MM.1S (cell line): Measurements from ENCODE around the gene NOX5.

Experiments used
- DNase-seq: peaks from one replicate; pipeline ENCODE4 v3.0.0-alpha.2; 2015
- H2AFZ ChIP-seq: fragments of 300-600 bp; sonication (generic); 2 replicates; pipeline ENCODE4 v1.6.0; 2016; ENCODE audit warnings: antibody characterized with exemption, low read length
- H3F3A ChIP-seq: fragments of 300-600 bp; sonication (generic); 2 replicates; pipeline ENCODE4 v1.6.1; 2016; ENCODE audit warnings: mild to moderate bottlenecking, antibody characterized with exemption, low read length, moderate library complexity, mixed read lengths; ENCODE audit not compliant: insufficient read depth
- H3K27ac ChIP-seq: fragments of 300-600 bp; sonication (generic); 2 replicates; pipeline ENCODE4 v1.5.1; 2016; ENCODE audit warnings: mild to moderate bottlenecking, low read length
- H3K27me3 ChIP-seq: fragments of 300-600 bp; sonication (generic); replicated peaks from 2 replicates; pipeline ENCODE4 v1.6.0; 2016; ENCODE audit warnings: low read length; ENCODE audit not compliant: insufficient read depth
- H3K36me3 ChIP-seq: fragments of 300-600 bp; sonication (generic); replicated peaks from 2 replicates; pipeline ENCODE4 v1.6.1; 2016; ENCODE audit warnings: mild to moderate bottlenecking, low read length, mixed read lengths; ENCODE audit not compliant: insufficient read depth
- H3K4me1 ChIP-seq: fragments of 300-600 bp; sonication (generic); 2 replicates; pipeline ENCODE4 v1.6.1; 2016; ENCODE audit warnings: low read length, mixed read lengths
- H3K4me2 ChIP-seq: fragments of 300-600 bp; sonication (generic); 2 replicates; pipeline ENCODE4 v1.6.0; 2016; ENCODE audit warnings: low read depth, low read length
- H3K4me3 ChIP-seq: fragments of 300-600 bp; sonication (generic); 2 replicates; pipeline ENCODE4 v1.5.1; 2016; ENCODE audit warnings: low read length, mixed read lengths
- H3K79me2 ChIP-seq: fragments of 300-600 bp; sonication (generic); 2 replicates; pipeline ENCODE4 v1.6.1; 2016; ENCODE audit warnings: mixed run types, low read length, mixed read lengths
- H3K9ac ChIP-seq: fragments of 300-600 bp; sonication (generic); 2 replicates; pipeline ENCODE4 v1.6.1; 2016; ENCODE audit warnings: low read length, mixed read lengths
- H3K9me2 ChIP-seq: fragments of 300-600 bp; sonication (generic); replicated peaks from 2 replicates; pipeline ENCODE4 v1.6.1; 2016; ENCODE audit warnings: mild to moderate bottlenecking, low read length, mixed read lengths; ENCODE audit not compliant: insufficient read depth
- H3K9me3 ChIP-seq: fragments of 300-600 bp; sonication (generic); replicated peaks from 2 replicates; pipeline ENCODE4 v1.6.1; 2016; ENCODE audit warnings: mild to moderate bottlenecking, low read length, mixed read lengths; ENCODE audit not compliant: insufficient read depth
- H4K20me1 ChIP-seq: fragments of 300-600 bp; sonication (generic); 2 replicates; pipeline ENCODE4 v1.6.1; 2016; ENCODE audit warnings: mild to moderate bottlenecking, low read length, moderate library complexity, mixed read lengths; ENCODE audit not compliant: insufficient read depth
- CTCF ChIP-seq: fragments of 300-600 bp; sonication (generic); IDR thresholded peaks from 2 replicates; pipeline ENCODE4 v1.5.1; 2016; ENCODE audit warnings: antibody characterized with exemption, low read length, mixed read lengths
- EZH2 ChIP-seq: fragments of 300-600 bp; sonication (generic); optimal IDR thresholded peaks from 2 replicates; pipeline ENCODE3; 2017; ENCODE audit warnings: low read depth, mild to moderate bottlenecking, antibody characterized with exemption, low read length, mixed read lengths
- EZH2phosphoT487 ChIP-seq: fragments of 300-600 bp; sonication (generic); IDR thresholded peaks from 2 replicates; pipeline ENCODE4 v1.6.1; 2018; ENCODE audit warnings: antibody characterized with exemption, low read length

The NOX5 gene

DNA sequence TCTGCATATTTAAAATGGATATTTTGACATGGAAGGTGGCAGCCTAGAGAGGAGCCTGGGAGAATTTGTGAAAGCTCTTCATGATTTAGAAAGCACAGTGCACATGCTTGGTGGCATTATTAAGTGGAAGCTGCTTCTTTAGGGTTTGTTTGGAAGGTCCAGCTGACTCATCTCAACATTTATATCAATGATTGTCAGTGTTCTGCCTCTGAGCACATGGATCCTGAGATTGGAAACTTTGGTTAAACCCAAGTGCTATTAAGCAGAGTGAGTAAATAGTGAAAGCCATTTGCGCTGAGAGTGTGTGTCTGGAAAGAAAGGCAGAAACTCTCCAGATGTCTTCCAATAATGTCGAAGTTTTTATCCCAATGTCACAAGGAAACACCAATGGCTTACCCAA is 7.4 kb downstream of the NOX5 start:
- no peaks in the 10 kb centered on the region for H3K4me1 ChIP-seq
- no peak overlapping the region for H2AFZ ChIP-seq
- no peak overlapping the region for H3K27ac ChIP-seq
- no peak for DNase-seq
- no peaks in the 10 kb centered on the region for H3K36me3 ChIP-seq
- no peak overlapping the region for H3K9ac ChIP-seq
- no peaks in the 10 kb centered on the region for H4K20me1 ChIP-seq
- H3K9me2 ChIP-seq, result no peaks in the 10 kb centered on the region
- no peak for TF ChIP-seq EZH2phosphoT487
- TF ChIP-seq CTCF, result no peak
- TF ChIP-seq EZH2, result no peak
- H3K27me3 ChIP-seq, result no peaks in the 10 kb centered on the region
- H3F3A ChIP-seq, result no peaks in the 10 kb centered on the region
- no peaks in the 10 kb centered on the region for H3K79me2 ChIP-seq
- H3K9me3 ChIP-seq, result no peaks in the 10 kb centered on the region
- no peak overlapping the region for H3K4me2 ChIP-seq
- no peak overlapping the region for H3K4me3 ChIP-seq

DNA sequence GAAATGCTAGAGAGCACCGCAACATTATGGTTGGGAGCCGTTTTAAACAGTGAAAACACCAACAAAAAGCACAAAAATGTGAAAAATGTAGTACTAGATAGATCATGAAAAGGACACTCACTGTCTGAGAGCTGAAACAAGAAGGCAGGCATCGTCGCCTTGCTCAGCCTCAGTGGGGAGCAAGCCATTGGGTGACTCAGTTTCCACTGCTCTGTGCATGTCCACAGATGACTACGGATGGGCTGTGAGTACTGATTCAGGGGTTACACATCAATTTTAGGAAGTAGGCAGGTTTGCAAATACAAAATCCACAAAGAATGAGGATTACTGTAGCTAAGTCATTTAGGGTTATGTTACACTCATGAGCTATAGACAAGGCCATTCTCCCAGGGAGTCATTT is 10.8 kb downstream of the NOX5 start:
- H3K36me3 ChIP-seq, result no peaks in the 10 kb centered on the region

DNA sequence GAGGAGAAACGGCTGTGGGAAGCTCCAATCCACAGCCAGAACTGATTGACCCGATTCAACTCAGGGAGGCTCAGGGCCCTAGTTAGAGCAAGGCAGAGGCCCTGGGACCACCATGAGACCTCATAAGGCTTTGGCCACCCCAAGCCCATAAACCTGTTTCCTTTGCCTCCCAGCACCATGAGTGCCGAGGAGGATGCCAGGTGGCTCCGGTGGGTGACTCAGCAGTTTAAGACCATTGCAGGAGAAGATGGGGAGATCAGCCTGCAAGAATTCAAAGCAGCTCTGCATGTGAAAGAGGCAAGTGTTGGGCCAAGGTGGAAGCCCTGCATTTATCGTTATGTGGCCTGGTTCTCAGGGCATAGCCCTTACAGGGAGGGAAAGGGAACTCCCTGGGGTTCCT is 11.9 kb downstream of the NOX5 start:
- Histone ChIP-seq H3K4me2 (no peak overlapping the region), H3K9me3 (no peaks in the 10 kb centered on the region), H3K9ac (no peak overlapping the region), H3K9me2 (no peaks in the 10 kb centered on the region), H2AFZ (no peak overlapping the region), H3K4me1 (no peaks in the 10 kb centered on the region), H3F3A (no peaks in the 10 kb centered on the region), H3K27ac (no peak overlapping the region), H4K20me1 (no peaks in the 10 kb centered on the region), H3K4me3 (no peak overlapping the region), H3K79me2 (no peaks in the 10 kb centered on the region), H3K36me3 (no peaks in the 10 kb centered on the region), H3K27me3 (no peaks in the 10 kb centered on the region)
- DNase-seq, result no peak
- TF ChIP-seq CTCF (no peak), EZH2phosphoT487 (no peak), EZH2 (no peak)

More for the DNA sequence above, 10.8 kb downstream of the NOX5 start:
- TF ChIP-seq CTCF, result no peak
- TF ChIP-seq EZH2, result no peak
- TF ChIP-seq EZH2phosphoT487, result no peak
- Histone ChIP-seq H3K9me3 (no peaks in the 10 kb centered on the region), H3K9me2 (no peaks in the 10 kb centered on the region), H3K4me2 (no peak overlapping the region), H3K27ac (no peak overlapping the region), H3K9ac (no peak overlapping the region), H3F3A (no peaks in the 10 kb centered on the region), H3K79me2 (no peaks in the 10 kb centered on the region), H3K4me3 (no peak overlapping the region), H2AFZ (no peak overlapping the region), H3K27me3 (no peaks in the 10 kb centered on the region), H3K4me1 (no peaks in the 10 kb centered on the region), H4K20me1 (no peaks in the 10 kb centered on the region)
- DNase-seq, result no peak
